ENCODE measurements around the gene NT5C1A. TPM values are rescaled to one million over a fixed set of nuclear protein-coding genes. Genes with fewer than 3 reads are reported as not detected.

NT5C1A gene
- total RNA-seq, 1 experiment from 2014 or later: not detected

DNA sequence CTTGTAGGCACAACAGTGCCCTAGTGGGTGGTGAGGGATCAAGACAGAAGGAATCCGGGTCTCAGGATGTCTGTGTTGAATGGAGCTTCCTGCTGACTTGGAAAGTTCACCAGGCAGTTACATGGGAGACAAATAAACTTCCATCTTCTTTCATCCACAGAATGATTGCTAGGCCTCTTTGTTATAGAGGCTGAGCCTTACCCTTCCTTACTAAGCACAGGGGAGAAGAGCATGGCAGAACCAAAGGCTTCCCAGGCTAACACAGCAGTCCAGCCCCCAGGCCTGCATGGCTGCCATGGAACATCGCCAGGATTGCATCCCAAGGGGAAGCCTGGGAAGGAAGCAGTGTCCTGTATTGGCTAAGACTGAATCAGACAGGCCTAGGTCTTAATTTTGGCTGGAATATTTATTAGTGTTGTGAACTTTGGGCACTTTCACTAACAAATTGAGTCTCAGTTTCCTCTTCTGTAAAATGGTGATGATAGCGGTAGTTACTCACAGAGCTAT, 51.2 kb downstream of the NT5C1A start:
- intact Hi-C loops (cut with micrococcal nuclease; ENCODE audit: unreplicated experiment): no loop called here
- TF ChIP-seq CTCF (conservative IDR thresholded peaks at IDR 0.05; ENCODE audit: low read depth, low read length) (no peak), EZH2 (IDR thresholded peaks at IDR 0.05; ENCODE audit: borderline replicate concordance, low read depth, low read length, poor library complexity, severe bottlenecking) (no peak)
- Histone ChIP-seq H3K27ac (ENCODE audit: low read depth, low read length, poor library complexity, severe bottlenecking) (no peak overlapping the region), H3K4me1 (ENCODE audit: insufficient read depth, low read length, poor library complexity, severe bottlenecking) (no peaks in the 10 kb centered on the region), H3K9me3 (ENCODE audit: low read depth, low read length, poor library complexity, severe bottlenecking) (no peaks in the 10 kb centered on the region), H3K36me3 (ENCODE audit: insufficient read depth, low read length, poor library complexity, severe bottlenecking) (no peaks in the 10 kb centered on the region), H3K4me3 (ENCODE audit: low read depth, low read length, poor library complexity, severe bottlenecking) (no peak overlapping the region), H3K27me3 (replicated peaks; ENCODE audit: insufficient read depth, low read depth, low read length, poor library complexity) (no peaks in the 10 kb centered on the region)
- CTCF ChIA-PET: no interaction called here
- no peak for DNase-seq (ENCODE audit: low spot score)
- no TSS peak for BruUV-seq (replicated peaks)
- POLR2A ChIA-PET (ENCODE audit: low non-redundant PET): interaction anchor here (0.6 kb wide), 1 partner anchor 9 kb away, joined by 4 read pairs; no protein-coding TSS in a partner anchor

DNA sequence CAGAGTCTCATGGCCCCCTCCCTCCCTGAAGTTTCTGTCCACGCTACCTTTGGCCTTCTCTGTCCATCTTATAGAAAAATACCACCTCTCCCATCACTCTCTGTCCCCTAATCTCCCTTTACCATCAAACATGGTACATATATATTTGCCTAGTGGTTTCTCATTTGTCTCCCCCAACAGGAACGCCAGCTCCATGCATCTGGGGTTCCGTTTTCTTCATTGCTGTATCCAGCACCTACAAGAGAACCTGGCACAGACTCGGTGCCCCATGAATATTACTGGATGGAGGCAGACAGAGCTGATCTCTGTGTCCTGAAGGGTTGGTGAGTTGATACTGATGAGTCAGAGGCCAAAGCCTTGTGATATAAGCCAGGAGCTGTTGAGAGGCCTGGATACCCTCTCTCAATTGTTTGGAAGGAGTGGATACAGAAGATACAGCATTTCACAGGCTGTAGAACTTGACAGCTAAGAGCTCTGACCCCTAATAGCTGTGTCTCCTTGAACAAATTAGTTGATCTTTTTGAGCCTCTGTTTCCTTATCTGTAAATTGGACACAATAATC, 54.3 kb downstream of the NT5C1A start:
- no peaks in the 10 kb centered on the region for H3K36me3 ChIP-seq (ENCODE audit: insufficient read depth, low read length, poor library complexity, severe bottlenecking)
- H3K4me1 ChIP-seq (ENCODE audit: insufficient read depth, low read length, poor library complexity, severe bottlenecking): no peaks in the 10 kb centered on the region
- no peak overlapping the region for H3K27ac ChIP-seq (ENCODE audit: low read depth, low read length, poor library complexity, severe bottlenecking)
- no peaks in the 10 kb centered on the region for H3K27me3 ChIP-seq (replicated peaks; ENCODE audit: insufficient read depth, low read depth, low read length, poor library complexity)
- no peak overlapping the region for H3K4me3 ChIP-seq (ENCODE audit: low read depth, low read length, poor library complexity, severe bottlenecking)
- BruUV-seq (replicated peaks): no TSS peak
- POLR2A ChIA-PET (ENCODE audit: low non-redundant PET): no interaction called here
- H3K9me3 ChIP-seq (ENCODE audit: low read depth, low read length, poor library complexity, severe bottlenecking): no peaks in the 10 kb centered on the region
- CTCF ChIA-PET: interaction anchor here (1.0 kb wide), 1 partner anchor 11 kb away, joined by 4 read pairs; no protein-coding TSS in a partner anchor
- no peak for DNase-seq (ENCODE audit: low spot score)
- intact Hi-C loops (cut with micrococcal nuclease; ENCODE audit: unreplicated experiment): no loop called here
- TF ChIP-seq CTCF (conservative IDR thresholded peaks at IDR 0.05; ENCODE audit: low read depth, low read length): no peak

GRCh38 chr1:39615086-39615673, 56.7 kb downstream of the NT5C1A start:
- no TSS peak for BruUV-seq (replicated peaks)
- Histone ChIP-seq H3K9me3 (ENCODE audit: low read depth, low read length, poor library complexity, severe bottlenecking) (no peaks in the 10 kb centered on the region), H3K27me3 (replicated peaks; ENCODE audit: insufficient read depth, low read depth, low read length, poor library complexity) (no peaks in the 10 kb centered on the region), H3K36me3 (ENCODE audit: insufficient read depth, low read length, poor library complexity, severe bottlenecking) (no peaks in the 10 kb centered on the region), H3K27ac (ENCODE audit: low read depth, low read length, poor library complexity, severe bottlenecking) (peak overlapping the region; percentile 44), H3K4me3 (ENCODE audit: low read depth, low read length, poor library complexity, severe bottlenecking) (no peak overlapping the region), H3K4me1 (ENCODE audit: insufficient read depth, low read length, poor library complexity, severe bottlenecking) (no peaks in the 10 kb centered on the region)
- TF ChIP-seq EZH2 (IDR thresholded peaks at IDR 0.05; ENCODE audit: borderline replicate concordance, low read depth, low read length, poor library complexity, severe bottlenecking): no peak
- TF ChIP-seq CTCF (conservative IDR thresholded peaks at IDR 0.05; ENCODE audit: low read depth, low read length): no peak
- intact Hi-C loops (cut with micrococcal nuclease; ENCODE audit: unreplicated experiment): no loop called here
- CTCF ChIA-PET: no interaction called here
- POLR2A ChIA-PET (ENCODE audit: low non-redundant PET): no interaction called here
- no peak for DNase-seq (ENCODE audit: low spot score)

Measured in A673 (cell line).